ENCODE results near the gene SMIM3. TPM values are rescaled to one million over a fixed set of nuclear protein-coding genes. Genes with fewer than 3 reads are reported as not detected.

Gene SMIM3
- polyA plus RNA-seq, 2 of the 4 experiments (the other 2 are of a cell fraction), result 4.5 to 4.6 TPM

- ChIA-PET CTCF (interaction anchor here (0.7 to 1.8 kb wide), 3 partner anchors 9 to 31 kb away, joined by 3 to 5 read pairs (median 3); partner anchors contain the start of gene RBM22), POLR2A (no interaction called here)
- TF ChIP-seq SREBF2 (IDR thresholded peaks at IDR 0.05) (no peak), JUNB (IDR thresholded peaks at IDR 0.05) (no peak), HOXA7 (CRISPR knock-in tag; IDR thresholded peaks at IDR 0.05) (no peak), POLR2AphosphoS2 (conservative IDR thresholded peaks at IDR 0.05; ENCODE audit: low read length) (no peak), MYC (IDR thresholded peaks at IDR 0.05; ENCODE audit: borderline replicate concordance, low read length) (no peak), CBX8 (IDR thresholded peaks at IDR 0.05) (no peak), HDAC2 (IDR thresholded peaks at IDR 0.05) (no peak), PHF8 (IDR thresholded peaks at IDR 0.05; ENCODE audit: borderline replicate concordance, low read depth) (no peak), E2F6 (IDR thresholded peaks at IDR 0.05; ENCODE audit: borderline replicate concordance, low read depth) (no peak)
- 92% methylated on average over 6 of the region's 6 CpGs for WGBS (ENCODE audit: missing lambda C conversion rate)
- DNase-seq (ENCODE audit: low read depth in 1 of 2, low spot score in 1 of 2) (no peak), ATAC-seq (no peak), FAIRE-seq (no peak)
- no peaks in the 10 kb centered on the region for H3K4me1 ChIP-seq
- H3K27ac ChIP-seq, result no peak overlapping the region
- H3K4me3 ChIP-seq, result no peak overlapping the region
- H3K9me3 ChIP-seq, result no peaks in the 10 kb centered on the region
- H3K4me2 ChIP-seq, result no peak overlapping the region
Observed at GRCh38 chr5:150731669-150732242, 46.8 kb upstream of the SMIM3 start.

- TF ChIP-seq ATOH8 (CRISPR knock-in tag; IDR thresholded peaks at IDR 0.05; ENCODE audit: low read depth) (no peak), MAX (IDR thresholded peaks at IDR 0.05) (no peak), RARB (CRISPR knock-in tag; IDR thresholded peaks at IDR 0.05) (no peak), CHD2 (IDR thresholded peaks at IDR 0.05; ENCODE audit: low read length, partially characterized antibody) (no peak), CTCF (IDR thresholded peaks at IDR 0.05) (no peak), PHF8 (IDR thresholded peaks at IDR 0.05; ENCODE audit: borderline replicate concordance, low read depth) (no peak), ELK1 (IDR thresholded peaks at IDR 0.05; ENCODE audit: low read depth, low read length) (no peak), FOXS1 (CRISPR knock-in tag; IDR thresholded peaks at IDR 0.05) (no peak), CEBPB (IDR thresholded peaks at IDR 0.05) (no peak), ZC3H11A (IDR thresholded peaks at IDR 0.05) (no peak), MYC (IDR thresholded peaks at IDR 0.05; ENCODE audit: borderline replicate concordance, low read length) (no peak), E2F6 (IDR thresholded peaks at IDR 0.05; ENCODE audit: borderline replicate concordance, low read depth) (no peak)
- H3K4me2 ChIP-seq, result no peak overlapping the region
- no peak for DNase-seq (ENCODE audit: low read depth in 1 of 2, low spot score in 1 of 2)
- ATAC-seq, result no peak
- WGBS (ENCODE audit: missing lambda C conversion rate), result 95% methylated on average over 7 of the region's 7 CpGs
- ChIA-PET POLR2A (interaction anchor here (0.6 to 1.3 kb wide), 2 partner anchors 24 to 305 kb away, joined by 3 read pairs; partner anchors contain the start of gene DCTN4), CTCF (interaction anchor here (1.2 to 1.5 kb wide), 3 partner anchors 18 to 29 kb away, joined by 3 to 4 read pairs (median 4); no protein-coding TSS in a partner anchor)
- H3K4me3 ChIP-seq, result no peak overlapping the region
- no peak overlapping the region for H3K27ac ChIP-seq
- H3K9me3 ChIP-seq, result no peaks in the 10 kb centered on the region
- no peaks in the 10 kb centered on the region for H3K4me1 ChIP-seq
- no peak for FAIRE-seq
Observed at GRCh38 chr5:150734579-150735384, 43.8 kb upstream of the SMIM3 start.

Data from A549 (cell line).